Measurements from ENCODE around the gene MCU. TPM values are rescaled to one million over a fixed set of nuclear protein-coding genes. Genes with fewer than 3 reads are reported as not detected.

Gene MCU
- total RNA-seq, 1 experiment from 2014 or later, result 37.2 TPM

DNA sequence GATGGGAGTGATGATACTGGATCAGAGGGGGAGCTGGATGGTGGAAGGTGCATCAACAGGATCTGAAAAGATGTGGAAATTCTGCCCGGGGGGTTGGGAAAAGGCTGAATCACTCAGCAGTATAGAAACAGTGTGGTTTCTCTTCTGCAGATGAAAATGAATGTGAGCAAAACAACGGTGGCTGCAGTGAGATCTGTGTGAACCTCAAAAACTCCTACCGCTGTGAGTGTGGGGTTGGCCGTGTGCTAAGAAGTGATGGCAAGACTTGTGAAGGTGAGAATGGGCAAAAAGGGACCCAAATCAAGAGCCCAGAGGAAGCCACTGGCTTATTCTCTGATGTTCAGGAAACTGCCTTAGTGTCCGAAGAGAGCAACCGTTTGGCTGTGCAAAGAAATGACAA, 214.5 kb downstream of the MCU start:
- Mint-ChIP-seq H3K27ac (no peak overlapping the region), H3K4me3 (no peak overlapping the region), H3K9me3 (peaks cover 15% of the 10 kb centered on the region), H3K4me1 (peaks cover 2% of the 10 kb centered on the region; the same call in 1 of the 2 replicates), H3K27me3 (ENCODE audit: low read depth) (no peaks in the 10 kb centered on the region), H3K36me3 (peaks cover 8% of the 10 kb centered on the region)
- TF ChIP-seq NFATC4 (CRISPR knock-in tag; IDR thresholded peaks at IDR 0.05) (no peak), TP53 (CRISPR knock-in tag; IDR thresholded peaks at IDR 0.05) (no peak), NFYB (CRISPR knock-in tag; conservative IDR thresholded peaks at IDR 0.05; ENCODE audit: low read depth) (no peak), FOXK1 (CRISPR knock-in tag; IDR thresholded peaks at IDR 0.05) (no peak), ZNF263 (CRISPR knock-in tag; IDR thresholded peaks at IDR 0.05; ENCODE audit: low read depth) (no peak), E2F4 (CRISPR knock-in tag; IDR thresholded peaks at IDR 0.05; ENCODE audit: borderline replicate concordance, low read depth) (no peak), GRHL2 (CRISPR knock-in tag; IDR thresholded peaks at IDR 0.05; ENCODE audit: insufficient replicate concordance, severe bottlenecking) (no peak), CDX4 (CRISPR knock-in tag; IDR thresholded peaks at IDR 0.05; ENCODE audit: borderline replicate concordance) (no peak), HMGA2 (CRISPR knock-in tag; IDR thresholded peaks at IDR 0.05) (no peak), E2F5 (CRISPR knock-in tag; IDR thresholded peaks at IDR 0.05) (no peak), IRF1 (CRISPR knock-in tag; IDR thresholded peaks at IDR 0.05) (no peak), ZNF425 (CRISPR knock-in tag; conservative IDR thresholded peaks at IDR 0.05) (no peak)
- TF ChIP-seq, protein P1, sequence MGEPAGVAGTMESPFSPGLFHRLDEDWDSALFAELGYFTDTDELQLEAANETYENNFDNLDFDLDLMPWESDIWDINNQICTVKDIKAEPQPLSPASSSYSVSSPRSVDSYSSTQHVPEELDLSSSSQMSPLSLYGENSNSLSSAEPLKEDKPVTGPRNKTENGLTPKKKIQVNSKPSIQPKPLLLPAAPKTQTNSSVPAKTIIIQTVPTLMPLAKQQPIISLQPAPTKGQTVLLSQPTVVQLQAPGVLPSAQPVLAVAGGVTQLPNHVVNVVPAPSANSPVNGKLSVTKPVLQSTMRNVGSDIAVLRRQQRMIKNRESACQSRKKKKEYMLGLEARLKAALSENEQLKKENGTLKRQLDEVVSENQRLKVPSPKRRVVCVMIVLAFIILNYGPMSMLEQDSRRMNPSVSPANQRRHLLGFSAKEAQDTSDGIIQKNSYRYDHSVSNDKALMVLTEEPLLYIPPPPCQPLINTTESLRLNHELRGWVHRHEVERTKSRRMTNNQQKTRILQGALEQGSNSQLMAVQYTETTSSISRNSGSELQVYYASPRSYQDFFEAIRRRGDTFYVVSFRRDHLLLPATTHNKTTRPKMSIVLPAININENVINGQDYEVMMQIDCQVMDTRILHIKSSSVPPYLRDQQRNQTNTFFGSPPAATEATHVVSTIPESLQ (CRISPR knock-in tag; IDR thresholded peaks at IDR 0.05), result no peak
- TF ChIP-seq, protein P2, sequence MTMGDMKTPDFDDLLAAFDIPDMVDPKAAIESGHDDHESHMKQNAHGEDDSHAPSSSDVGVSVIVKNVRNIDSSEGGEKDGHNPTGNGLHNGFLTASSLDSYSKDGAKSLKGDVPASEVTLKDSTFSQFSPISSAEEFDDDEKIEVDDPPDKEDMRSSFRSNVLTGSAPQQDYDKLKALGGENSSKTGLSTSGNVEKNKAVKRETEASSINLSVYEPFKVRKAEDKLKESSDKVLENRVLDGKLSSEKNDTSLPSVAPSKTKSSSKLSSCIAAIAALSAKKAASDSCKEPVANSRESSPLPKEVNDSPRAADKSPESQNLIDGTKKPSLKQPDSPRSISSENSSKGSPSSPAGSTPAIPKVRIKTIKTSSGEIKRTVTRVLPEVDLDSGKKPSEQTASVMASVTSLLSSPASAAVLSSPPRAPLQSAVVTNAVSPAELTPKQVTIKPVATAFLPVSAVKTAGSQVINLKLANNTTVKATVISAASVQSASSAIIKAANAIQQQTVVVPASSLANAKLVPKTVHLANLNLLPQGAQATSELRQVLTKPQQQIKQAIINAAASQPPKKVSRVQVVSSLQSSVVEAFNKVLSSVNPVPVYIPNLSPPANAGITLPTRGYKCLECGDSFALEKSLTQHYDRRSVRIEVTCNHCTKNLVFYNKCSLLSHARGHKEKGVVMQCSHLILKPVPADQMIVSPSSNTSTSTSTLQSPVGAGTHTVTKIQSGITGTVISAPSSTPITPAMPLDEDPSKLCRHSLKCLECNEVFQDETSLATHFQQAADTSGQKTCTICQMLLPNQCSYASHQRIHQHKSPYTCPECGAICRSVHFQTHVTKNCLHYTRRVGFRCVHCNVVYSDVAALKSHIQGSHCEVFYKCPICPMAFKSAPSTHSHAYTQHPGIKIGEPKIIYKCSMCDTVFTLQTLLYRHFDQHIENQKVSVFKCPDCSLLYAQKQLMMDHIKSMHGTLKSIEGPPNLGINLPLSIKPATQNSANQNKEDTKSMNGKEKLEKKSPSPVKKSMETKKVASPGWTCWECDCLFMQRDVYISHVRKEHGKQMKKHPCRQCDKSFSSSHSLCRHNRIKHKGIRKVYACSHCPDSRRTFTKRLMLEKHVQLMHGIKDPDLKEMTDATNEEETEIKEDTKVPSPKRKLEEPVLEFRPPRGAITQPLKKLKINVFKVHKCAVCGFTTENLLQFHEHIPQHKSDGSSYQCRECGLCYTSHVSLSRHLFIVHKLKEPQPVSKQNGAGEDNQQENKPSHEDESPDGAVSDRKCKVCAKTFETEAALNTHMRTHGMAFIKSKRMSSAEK (CRISPR knock-in tag; IDR thresholded peaks at IDR 0.05; ENCODE audit: borderline replicate concordance), result no peak
- TF ChIP-seq, protein P3, sequence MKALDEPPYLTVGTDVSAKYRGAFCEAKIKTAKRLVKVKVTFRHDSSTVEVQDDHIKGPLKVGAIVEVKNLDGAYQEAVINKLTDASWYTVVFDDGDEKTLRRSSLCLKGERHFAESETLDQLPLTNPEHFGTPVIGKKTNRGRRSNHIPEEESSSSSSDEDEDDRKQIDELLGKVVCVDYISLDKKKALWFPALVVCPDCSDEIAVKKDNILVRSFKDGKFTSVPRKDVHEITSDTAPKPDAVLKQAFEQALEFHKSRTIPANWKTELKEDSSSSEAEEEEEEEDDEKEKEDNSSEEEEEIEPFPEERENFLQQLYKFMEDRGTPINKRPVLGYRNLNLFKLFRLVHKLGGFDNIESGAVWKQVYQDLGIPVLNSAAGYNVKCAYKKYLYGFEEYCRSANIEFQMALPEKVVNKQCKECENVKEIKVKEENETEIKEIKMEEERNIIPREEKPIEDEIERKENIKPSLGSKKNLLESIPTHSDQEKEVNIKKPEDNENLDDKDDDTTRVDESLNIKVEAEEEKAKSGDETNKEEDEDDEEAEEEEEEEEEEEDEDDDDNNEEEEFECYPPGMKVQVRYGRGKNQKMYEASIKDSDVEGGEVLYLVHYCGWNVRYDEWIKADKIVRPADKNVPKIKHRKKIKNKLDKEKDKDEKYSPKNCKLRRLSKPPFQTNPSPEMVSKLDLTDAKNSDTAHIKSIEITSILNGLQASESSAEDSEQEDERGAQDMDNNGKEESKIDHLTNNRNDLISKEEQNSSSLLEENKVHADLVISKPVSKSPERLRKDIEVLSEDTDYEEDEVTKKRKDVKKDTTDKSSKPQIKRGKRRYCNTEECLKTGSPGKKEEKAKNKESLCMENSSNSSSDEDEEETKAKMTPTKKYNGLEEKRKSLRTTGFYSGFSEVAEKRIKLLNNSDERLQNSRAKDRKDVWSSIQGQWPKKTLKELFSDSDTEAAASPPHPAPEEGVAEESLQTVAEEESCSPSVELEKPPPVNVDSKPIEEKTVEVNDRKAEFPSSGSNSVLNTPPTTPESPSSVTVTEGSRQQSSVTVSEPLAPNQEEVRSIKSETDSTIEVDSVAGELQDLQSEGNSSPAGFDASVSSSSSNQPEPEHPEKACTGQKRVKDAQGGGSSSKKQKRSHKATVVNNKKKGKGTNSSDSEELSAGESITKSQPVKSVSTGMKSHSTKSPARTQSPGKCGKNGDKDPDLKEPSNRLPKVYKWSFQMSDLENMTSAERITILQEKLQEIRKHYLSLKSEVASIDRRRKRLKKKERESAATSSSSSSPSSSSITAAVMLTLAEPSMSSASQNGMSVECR (CRISPR knock-in tag; IDR thresholded peaks at IDR 0.05; ENCODE audit: borderline replicate concordance), result no peak
- no peak for DNase-seq (ENCODE audit: low spot score)
- POLR2A ChIA-PET, result no interaction called here
- ATAC-seq, result no peak
- CTCF ChIA-PET, result no interaction called here
